Effector memory CD4-positive, alpha-beta T cell (primary cell): ENCODE results near the gene GSTCD.
"Not testable (repeated sequence)": the region's sequence is repeated elsewhere in the genome, so short reads cannot be mapped to it uniquely, and the experiment has no call there.

Source experiments
- DNase-seq, 3 donors: peaks; one replicate each; pipeline ENCODE4 v3.0.0-alpha.2; 2020
- H3K27ac ChIP-seq: 2 replicates; pipeline ENCODE4 v1.7.0; 2013; ENCODE audit warnings: mild to moderate bottlenecking, low read length, moderate library complexity; ENCODE audit not compliant: insufficient read depth, poor library complexity, severe bottlenecking
- H3K27me3 ChIP-seq: replicated peaks from 2 replicates; pipeline ENCODE4 v1.7.0; 2013; ENCODE audit warnings: mild to moderate bottlenecking, low read length; ENCODE audit not compliant: insufficient read depth, control insufficient read depth, poor library complexity, severe bottlenecking
- H3K36me3 ChIP-seq: 2 replicates; pipeline ENCODE4 v1.7.0; 2013; ENCODE audit warnings: mild to moderate bottlenecking, low read length, moderate library complexity; ENCODE audit not compliant: control insufficient read depth, insufficient read depth
- H3K4me1 ChIP-seq: 2 replicates; pipeline ENCODE4 v1.7.0; 2013; ENCODE audit warnings: low read length, mild to moderate bottlenecking; ENCODE audit not compliant: control insufficient read depth, insufficient read depth, poor library complexity, severe bottlenecking
- H3K4me3 ChIP-seq: 2 replicates; pipeline ENCODE4 v1.7.0; 2013; ENCODE audit warnings: low read length, low read depth, mild to moderate bottlenecking; ENCODE audit not compliant: insufficient read depth, poor library complexity, severe bottlenecking
- H3K9me3 ChIP-seq: 2 replicates; pipeline ENCODE4 v1.7.0; 2013; ENCODE audit warnings: mild to moderate bottlenecking, low read length, moderate library complexity; ENCODE audit not compliant: control insufficient read depth

The GSTCD gene

DNA sequence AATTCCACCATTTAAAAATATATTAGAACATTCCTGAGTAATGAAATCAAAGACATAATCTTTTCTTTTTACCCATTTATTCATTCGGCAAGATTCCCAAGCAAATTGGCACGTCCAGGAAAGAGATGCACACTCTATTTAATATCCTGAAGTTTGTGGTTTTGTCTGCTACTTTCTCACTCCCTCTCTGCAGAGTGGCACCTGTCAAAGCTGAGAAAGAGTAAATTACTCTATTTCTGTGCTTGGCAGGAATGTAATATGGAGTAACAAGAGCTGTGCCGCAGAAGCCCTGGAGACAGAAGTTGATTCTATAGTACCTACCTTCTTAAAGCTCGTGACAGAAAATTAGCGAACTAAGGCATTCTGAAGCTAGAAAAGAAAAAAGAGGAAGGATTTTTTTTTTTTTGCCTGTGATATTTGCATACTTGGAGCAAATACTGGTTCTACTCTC lies 5.5 kb downstream of the GSTCD start:
- Histone ChIP-seq H3K4me1 (no peaks in the 10 kb centered on the region), H3K9me3 (no peaks in the 10 kb centered on the region), H3K36me3 (no peaks in the 10 kb centered on the region), H3K4me3 (no peak overlapping the region), H3K27ac (no peak overlapping the region), H3K27me3 (no peaks in the 10 kb centered on the region)
- no peak for DNase-seq

DNA sequence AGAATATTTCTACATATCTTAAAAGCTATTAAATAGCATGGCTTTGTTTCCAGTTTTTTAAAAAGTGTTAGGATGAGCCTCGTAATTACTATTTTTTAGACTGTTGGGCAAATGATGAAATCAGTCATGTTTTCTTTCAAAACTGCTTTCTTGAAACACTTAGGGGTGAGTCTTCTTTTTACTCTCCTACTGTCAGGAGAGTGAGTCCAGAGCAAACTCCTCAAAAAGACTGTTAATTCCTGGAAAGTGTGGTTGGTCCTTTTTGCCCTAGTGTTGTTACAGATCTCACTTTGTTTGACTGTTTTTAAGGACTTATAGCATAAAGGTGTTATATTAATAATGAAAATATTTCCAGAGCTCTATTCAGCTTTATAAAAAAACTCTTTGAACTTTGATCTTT lies 6.3 kb downstream of the GSTCD start:
- DNase-seq: no peak
- Histone ChIP-seq H3K27ac (no peak overlapping the region), H3K4me3 (no peak overlapping the region), H3K4me1 (no peaks in the 10 kb centered on the region), H3K9me3 (no peaks in the 10 kb centered on the region), H3K27me3 (no peaks in the 10 kb centered on the region), H3K36me3 (peaks cover 3% of the 10 kb centered on the region)

DNA sequence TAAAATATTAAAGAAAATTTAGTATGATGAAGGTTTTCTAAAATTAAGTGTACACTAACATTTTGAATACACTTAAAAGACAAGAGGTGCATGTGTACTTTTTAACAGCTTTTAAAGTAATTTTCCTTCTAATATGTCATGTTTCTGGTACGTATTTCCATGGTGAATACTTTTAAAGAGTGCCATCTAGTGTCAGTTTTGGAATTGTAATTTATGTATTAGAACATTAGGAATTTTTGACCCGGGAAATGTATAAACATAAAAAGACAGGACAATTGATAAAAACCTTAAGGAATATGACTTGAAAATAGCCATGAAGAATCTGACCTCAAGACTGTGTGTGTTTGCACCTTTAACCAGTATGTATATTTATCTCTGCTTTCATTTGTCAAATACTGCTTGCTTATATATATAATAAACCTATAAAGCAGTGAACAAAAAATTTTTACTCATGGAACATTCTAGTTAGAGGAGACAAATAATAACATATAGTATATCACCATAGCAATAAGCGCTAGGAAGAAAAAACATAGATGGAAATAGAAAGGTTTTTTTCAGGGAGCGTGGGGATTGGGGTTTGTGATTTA lies 7.2 kb downstream of the GSTCD start:
- Histone ChIP-seq H3K27ac (no peak overlapping the region), H3K27me3 (no peaks in the 10 kb centered on the region), H3K36me3 (peaks cover 3% of the 10 kb centered on the region), H3K4me3 (no peak overlapping the region), H3K9me3 (no peaks in the 10 kb centered on the region), H3K4me1 (no peaks in the 10 kb centered on the region)
- no peak for DNase-seq

DNA sequence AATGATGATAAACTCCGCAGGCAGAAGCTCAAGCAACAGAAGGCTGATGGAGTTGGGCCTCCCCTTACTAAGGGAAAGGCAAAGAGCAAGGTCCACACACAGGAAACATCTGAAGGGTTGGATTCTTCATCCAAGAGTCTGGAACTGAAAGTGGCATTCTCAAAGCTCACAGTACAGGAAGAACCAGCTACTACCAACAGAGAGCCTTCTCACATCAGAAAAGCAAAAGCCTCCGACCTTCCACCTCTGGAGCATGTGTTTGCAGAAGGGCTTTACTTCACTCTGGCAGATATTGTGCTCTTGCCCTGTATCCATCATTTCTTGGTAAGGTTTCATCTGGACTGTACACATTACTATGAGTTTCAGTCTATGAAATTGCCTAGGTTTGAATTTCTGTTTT lies 10.6 kb downstream of the GSTCD start:
- Histone ChIP-seq H3K36me3 (peaks cover 3% of the 10 kb centered on the region), H3K4me1 (no peaks in the 10 kb centered on the region), H3K9me3 (no peaks in the 10 kb centered on the region), H3K27ac (no peak overlapping the region), H3K4me3 (no peak overlapping the region), H3K27me3 (no peaks in the 10 kb centered on the region)
- no peak for DNase-seq

DNA sequence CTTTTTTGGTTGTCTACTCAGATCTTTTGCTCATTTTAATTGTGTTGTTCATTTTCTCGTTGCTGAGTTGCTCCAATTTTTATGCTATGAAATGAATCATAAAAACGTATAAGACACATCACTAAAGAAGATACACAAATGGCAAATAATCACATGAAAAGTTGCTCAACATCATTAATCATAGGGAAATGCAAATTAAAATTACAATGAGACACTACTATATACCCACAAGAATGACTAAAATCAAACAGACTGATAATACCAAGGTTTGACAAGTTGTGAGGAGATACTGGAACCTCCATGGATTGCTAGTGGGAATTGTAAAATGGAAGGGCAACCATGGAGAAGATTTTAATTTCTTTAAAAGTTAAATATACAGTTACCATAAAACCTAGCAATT lies 17.0 kb downstream of the GSTCD start:
- Histone ChIP-seq H3K36me3 (no peaks in the 10 kb centered on the region), H3K27ac (no peak overlapping the region), H3K9me3 (no peaks in the 10 kb centered on the region), H3K27me3 (no peaks in the 10 kb centered on the region), H3K4me1 (no peaks in the 10 kb centered on the region), H3K4me3 (no peak overlapping the region)
- no peak for DNase-seq

DNA sequence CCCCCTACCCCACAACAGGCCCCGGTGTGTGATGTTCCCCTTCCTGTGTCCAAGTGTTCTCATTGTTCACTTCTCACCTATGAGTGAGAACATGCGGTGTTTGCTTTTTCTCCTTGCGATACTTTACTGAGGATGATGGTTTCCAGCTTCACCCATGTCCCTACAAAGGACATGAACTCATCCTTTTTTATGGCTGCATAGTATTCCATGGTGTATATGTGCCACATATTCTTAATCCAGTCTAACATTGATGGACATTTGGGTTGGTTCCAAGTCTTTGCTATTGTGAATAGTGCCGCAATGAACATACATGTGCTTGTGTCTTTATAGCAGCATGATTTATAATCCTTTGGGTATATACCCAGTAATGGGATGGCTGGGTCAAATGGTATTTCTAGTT lies 21.3 kb downstream of the GSTCD start:
- not testable (repeated sequence) for H3K27me3 ChIP-seq, H3K27ac ChIP-seq, H3K4me3 ChIP-seq, H3K9me3 ChIP-seq, H3K4me1 ChIP-seq, H3K36me3 ChIP-seq, DNase-seq

DNA sequence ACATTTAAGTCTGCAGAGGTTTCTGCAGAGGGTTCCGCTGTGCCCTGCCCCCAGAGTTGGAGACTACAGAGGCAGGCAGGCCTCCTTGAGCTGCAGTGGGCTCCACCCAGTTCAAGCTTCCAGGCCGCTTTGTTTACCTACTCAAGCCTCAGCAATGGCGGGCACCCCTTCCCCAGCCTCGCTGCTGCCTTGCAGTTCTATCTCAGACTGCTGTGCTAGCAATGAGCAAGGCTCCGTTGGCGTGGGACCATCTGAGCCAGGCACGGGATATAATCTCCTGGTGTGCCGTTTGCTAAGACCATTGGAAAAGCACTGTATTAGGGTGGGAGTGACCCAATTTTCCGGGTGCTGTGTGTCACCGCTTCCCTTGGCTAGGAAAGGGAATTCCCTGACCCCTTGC lies 26.6 kb downstream of the GSTCD start:
- H3K4me3 ChIP-seq, DNase-seq, H3K36me3 ChIP-seq, H3K4me1 ChIP-seq, H3K27ac ChIP-seq, H3K9me3 ChIP-seq, H3K27me3 ChIP-seq: not testable (repeated sequence)

DNA sequence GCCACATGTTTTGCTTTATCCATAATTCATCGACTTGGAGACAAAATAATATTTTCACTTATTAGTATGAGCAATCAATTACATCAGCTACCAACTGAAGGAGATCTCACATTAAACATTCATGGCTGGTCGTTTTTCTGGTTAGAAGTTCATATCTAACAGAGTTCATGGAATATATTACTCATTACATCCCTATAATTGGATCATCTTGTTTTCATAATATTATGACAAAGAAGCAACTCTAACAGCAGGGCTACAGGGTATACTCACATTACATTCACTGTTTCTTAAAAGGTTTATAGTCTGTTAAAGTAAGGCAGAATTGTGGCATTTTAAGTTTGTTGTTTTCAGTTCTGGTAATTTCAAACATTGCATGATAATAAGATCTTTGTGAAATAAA lies 33.0 kb downstream of the GSTCD start:
- DNase-seq: no peak
- H3K27ac ChIP-seq: no peak overlapping the region
- peaks cover 6% of the 10 kb centered on the region for H3K36me3 ChIP-seq
- no peaks in the 10 kb centered on the region for H3K4me1 ChIP-seq
- no peak overlapping the region for H3K4me3 ChIP-seq
- H3K27me3 ChIP-seq: no peaks in the 10 kb centered on the region
- no peaks in the 10 kb centered on the region for H3K9me3 ChIP-seq

DNA sequence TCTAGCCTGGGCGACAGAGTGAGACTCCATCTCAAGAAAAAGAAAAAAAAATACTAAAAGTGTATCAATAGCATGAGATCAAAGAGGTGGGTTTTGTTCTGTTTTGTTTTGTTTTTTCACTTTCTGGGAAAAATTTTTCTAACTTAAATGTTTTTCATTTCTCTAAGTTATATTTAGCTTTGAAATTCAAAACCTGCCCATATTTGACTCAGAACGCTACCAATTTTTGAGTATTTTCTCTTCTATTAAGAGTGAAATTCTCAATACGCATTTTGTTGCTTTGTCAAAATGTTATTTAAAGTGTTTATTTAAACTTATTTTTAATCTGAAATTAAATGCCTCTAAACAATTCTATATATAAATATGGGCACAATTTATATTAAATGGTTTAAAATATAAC lies 39.6 kb downstream of the GSTCD start:
- Histone ChIP-seq H3K9me3 (no peaks in the 10 kb centered on the region), H3K4me1 (no peaks in the 10 kb centered on the region), H3K4me3 (no peak overlapping the region), H3K27me3 (no peaks in the 10 kb centered on the region), H3K27ac (no peak overlapping the region), H3K36me3 (no peaks in the 10 kb centered on the region)
- no peak for DNase-seq

DNA sequence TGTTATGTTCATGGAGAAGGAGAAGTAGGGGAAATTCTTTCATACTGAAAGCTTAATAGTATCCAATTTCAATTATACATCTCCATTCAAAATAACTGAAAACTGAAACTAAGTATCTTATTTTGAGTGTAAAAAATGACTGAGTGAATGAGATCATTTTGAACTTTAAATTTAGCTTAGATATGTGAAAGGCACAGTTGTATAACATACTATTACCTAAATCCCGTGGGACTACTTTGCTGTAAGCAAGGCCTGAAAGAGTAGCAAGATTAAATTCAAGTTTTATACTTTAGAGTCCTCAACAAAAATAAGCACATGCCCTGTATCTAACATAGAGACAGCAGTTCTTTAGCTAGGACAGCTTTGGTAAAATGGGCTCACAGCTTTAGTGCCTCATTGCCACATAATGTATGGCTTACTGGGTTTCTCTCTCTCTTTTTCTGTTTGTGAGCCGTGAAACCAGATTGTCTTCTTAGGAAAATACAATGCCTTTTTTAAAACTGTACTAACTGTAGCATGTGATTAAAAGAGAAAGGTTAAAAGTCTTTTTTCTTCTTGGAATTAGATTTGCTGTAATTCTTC lies 43.2 kb downstream of the GSTCD start:
- no peak overlapping the region for H3K4me3 ChIP-seq
- DNase-seq: no peak
- H3K27ac ChIP-seq: no peak overlapping the region
- no peaks in the 10 kb centered on the region for H3K9me3 ChIP-seq
- no peaks in the 10 kb centered on the region for H3K27me3 ChIP-seq
- H3K4me1 ChIP-seq: no peaks in the 10 kb centered on the region
- H3K36me3 ChIP-seq: no peaks in the 10 kb centered on the region
